Measurements from ENCODE around the gene ASTN1.

Gene ASTN1

GRCh38 chr1:176925223-176925622 lies 239.3 kb downstream of the ASTN1 start:
- DNase-seq (ENCODE audit: low spot score) = no peak

- DNase-seq (ENCODE audit: low spot score) = no peak
Measured at GRCh38 chr1:176923283-176923682, 241.2 kb downstream of the ASTN1 start.

- no peak for DNase-seq (ENCODE audit: low spot score)
Measured at GRCh38 chr1:176919386-176920378, 244.8 kb downstream of the ASTN1 start.

GRCh38 chr1:176905648-176906047 lies 258.9 kb downstream of the ASTN1 start:
- DNase-seq (ENCODE audit: low spot score) = no peak

- no peak for DNase-seq (ENCODE audit: low spot score)
Measured at GRCh38 chr1:176904057-176904751, 260.3 kb downstream of the ASTN1 start.

GRCh38 chr1:176903474-176903873 lies 261.0 kb downstream of the ASTN1 start:
- no peak for DNase-seq (ENCODE audit: low spot score)

GRCh38 chr1:176899321-176899720 lies 265.2 kb downstream of the ASTN1 start:
- no peak for DNase-seq (ENCODE audit: low spot score)

GRCh38 chr1:176897350-176898236 lies 266.9 kb downstream of the ASTN1 start:
- DNase-seq (ENCODE audit: low spot score) = peak; percentile 79

GRCh38 chr1:176896216-176896615 lies 268.3 kb downstream of the ASTN1 start:
- DNase-seq (ENCODE audit: low spot score) = no peak

GRCh38 chr1:176894450-176894849 lies 270.1 kb downstream of the ASTN1 start:
- no peak for DNase-seq (ENCODE audit: low spot score)

- DNase-seq (ENCODE audit: low spot score) = no peak
Measured at GRCh38 chr1:176893625-176894352, 270.7 kb downstream of the ASTN1 start.

GRCh38 chr1:176888471-176889032 lies 276.0 kb downstream of the ASTN1 start:
- DNase-seq (ENCODE audit: low spot score) = no peak

- peak; percentile 57 for DNase-seq (ENCODE audit: low spot score)
Measured at GRCh38 chr1:176885751-176886150, 278.8 kb downstream of the ASTN1 start.

- no peak for DNase-seq (ENCODE audit: low spot score)
Measured at GRCh38 chr1:176885341-176885740, 279.2 kb downstream of the ASTN1 start.

GRCh38 chr1:176884911-176885310 lies 279.6 kb downstream of the ASTN1 start:
- no peak for DNase-seq (ENCODE audit: low spot score)

- DNase-seq (ENCODE audit: low spot score) = no peak
Measured at GRCh38 chr1:176884286-176884685, 280.2 kb downstream of the ASTN1 start.

GRCh38 chr1:176880955-176881595 lies 283.4 kb downstream of the ASTN1 start:
- DNase-seq (ENCODE audit: low spot score) = peak; percentile 89

- no peak for DNase-seq (ENCODE audit: low spot score)
Measured at GRCh38 chr1:176879784-176880620, 284.5 kb downstream of the ASTN1 start.

GRCh38 chr1:176878750-176879536 lies 285.6 kb downstream of the ASTN1 start:
- no peak for DNase-seq (ENCODE audit: low spot score)

Measured in GM03348 (cell line).